Omental fat pad (tissue), 4 donors: ENCODE measurements around the gene PPCDC. TPM values are rescaled to one million over a fixed set of nuclear protein-coding genes. Genes with fewer than 3 reads are reported as not detected.

Experiments
- ATAC-seq: fragments of 150-250 bp; one replicate; pipeline ENCODE4 v1.9.1; 2016; ENCODE audit warnings: mild to moderate bottlenecking, moderate library complexity; ENCODE audit not compliant: low FRiP score
- DNase-seq: peaks from one replicate; pipeline ENCODE4 v3.0.0-alpha.2; 2019; ENCODE audit warnings: low spot score
- total RNA-seq, 4 donors: library from RNA; depleted of rRNA; stranded (reverse); fragments of >200 nt; gene quantifications; one replicate each; pipeline ENCODE4 v1.1.0, GENCODE V29; 2016
- TF ChIP-seq, protein P1 (sequence below), 3 donors: fragments of 450-650 bp; IDR thresholded peaks; one replicate each; pipeline ENCODE4 v1.5.1; 2016 to 2017; ENCODE audit warnings: antibody characterized with exemption in 3 of 3, mild to moderate bottlenecking in 3 of 3, moderate library complexity in 2 of 3

Gene PPCDC
- total RNA-seq, 4 donors from 2014 or later = 9.7 to 21.5 (median 13.6) TPM

DNA sequence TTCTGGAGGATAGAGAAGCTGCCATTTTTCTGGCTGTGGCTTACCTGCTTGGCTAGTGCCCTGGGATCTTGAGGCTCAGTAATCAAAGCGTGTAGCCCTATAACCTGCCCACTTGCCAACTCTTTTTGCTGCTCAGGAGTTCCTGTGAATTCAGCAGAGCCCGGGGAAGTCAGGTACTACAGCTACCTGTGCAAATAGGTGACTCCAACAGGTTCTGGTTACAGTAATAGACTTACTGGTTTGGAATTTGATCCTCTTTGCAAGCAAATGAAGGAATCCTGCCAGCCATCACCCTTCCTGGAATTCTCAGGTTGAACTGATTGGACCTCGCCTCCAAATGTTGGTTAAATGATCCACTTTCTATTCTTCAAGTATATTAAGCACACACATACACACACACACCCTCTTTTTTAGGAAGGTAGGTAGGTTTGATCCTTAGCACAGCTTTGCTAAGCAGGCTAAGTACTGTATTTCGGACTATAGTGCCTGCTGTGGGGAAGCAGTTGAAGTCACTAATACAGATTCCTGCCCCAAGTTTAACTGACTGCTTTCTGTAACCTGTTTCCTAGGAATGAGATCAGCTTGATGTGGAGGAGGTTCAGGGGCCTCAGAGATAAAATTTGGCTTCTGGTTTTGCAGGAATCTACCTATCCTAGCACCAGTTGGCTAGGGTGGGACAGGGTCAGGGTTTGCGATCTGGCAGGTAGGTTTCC, 2.3 kb downstream of the PPCDC start:
- TF ChIP-seq, protein P1, sequence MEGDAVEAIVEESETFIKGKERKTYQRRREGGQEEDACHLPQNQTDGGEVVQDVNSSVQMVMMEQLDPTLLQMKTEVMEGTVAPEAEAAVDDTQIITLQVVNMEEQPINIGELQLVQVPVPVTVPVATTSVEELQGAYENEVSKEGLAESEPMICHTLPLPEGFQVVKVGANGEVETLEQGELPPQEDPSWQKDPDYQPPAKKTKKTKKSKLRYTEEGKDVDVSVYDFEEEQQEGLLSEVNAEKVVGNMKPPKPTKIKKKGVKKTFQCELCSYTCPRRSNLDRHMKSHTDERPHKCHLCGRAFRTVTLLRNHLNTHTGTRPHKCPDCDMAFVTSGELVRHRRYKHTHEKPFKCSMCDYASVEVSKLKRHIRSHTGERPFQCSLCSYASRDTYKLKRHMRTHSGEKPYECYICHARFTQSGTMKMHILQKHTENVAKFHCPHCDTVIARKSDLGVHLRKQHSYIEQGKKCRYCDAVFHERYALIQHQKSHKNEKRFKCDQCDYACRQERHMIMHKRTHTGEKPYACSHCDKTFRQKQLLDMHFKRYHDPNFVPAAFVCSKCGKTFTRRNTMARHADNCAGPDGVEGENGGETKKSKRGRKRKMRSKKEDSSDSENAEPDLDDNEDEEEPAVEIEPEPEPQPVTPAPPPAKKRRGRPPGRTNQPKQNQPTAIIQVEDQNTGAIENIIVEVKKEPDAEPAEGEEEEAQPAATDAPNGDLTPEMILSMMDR (IDR thresholded peaks at IDR 0.05) = no peak
- ATAC-seq (no peak), DNase-seq (no peak)

DNA sequence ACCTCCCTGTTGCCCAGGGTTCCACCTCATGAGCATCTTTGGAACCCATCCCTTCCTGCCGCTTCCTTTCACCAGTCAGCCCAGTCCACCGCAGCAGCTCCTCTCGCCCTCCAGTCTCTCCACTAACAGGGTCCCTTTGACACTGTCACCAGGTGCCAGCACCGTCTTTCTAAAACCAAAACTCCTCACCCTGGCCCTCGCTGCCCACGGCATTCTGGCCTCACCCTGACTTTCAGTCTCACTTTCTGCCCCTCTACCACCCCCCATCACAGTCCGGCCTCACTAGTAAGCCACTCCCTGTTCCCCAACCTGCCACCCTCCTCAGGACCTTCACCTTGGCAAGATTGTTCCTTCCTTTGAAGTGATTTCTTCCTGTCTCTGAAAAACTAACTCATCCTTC, 4.2 kb downstream of the PPCDC start:
- TF ChIP-seq, protein P1 (IDR thresholded peaks at IDR 0.05) = no peak
- no peak for DNase-seq
- ATAC-seq = no peak

DNA sequence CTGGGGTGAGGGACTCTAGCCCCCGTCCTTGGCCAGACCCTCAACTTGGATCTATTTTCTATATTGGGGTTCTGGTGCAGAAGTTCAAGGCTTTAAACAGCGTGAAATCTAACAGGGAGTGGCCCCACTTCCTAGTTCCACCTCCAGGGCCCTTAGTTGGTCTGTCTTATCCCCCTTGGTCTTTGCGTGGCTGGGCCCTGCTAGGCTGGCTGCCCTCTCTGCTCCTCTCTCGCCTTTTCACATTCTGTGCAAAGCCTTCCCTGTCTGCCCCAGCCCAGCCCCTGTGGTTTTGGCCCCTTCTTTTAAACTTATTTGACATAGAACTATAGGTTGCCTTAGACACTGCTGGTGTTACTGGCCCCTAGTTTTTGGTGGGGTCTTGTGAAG, 5.6 kb downstream of the PPCDC start:
- no peak for ATAC-seq

DNA sequence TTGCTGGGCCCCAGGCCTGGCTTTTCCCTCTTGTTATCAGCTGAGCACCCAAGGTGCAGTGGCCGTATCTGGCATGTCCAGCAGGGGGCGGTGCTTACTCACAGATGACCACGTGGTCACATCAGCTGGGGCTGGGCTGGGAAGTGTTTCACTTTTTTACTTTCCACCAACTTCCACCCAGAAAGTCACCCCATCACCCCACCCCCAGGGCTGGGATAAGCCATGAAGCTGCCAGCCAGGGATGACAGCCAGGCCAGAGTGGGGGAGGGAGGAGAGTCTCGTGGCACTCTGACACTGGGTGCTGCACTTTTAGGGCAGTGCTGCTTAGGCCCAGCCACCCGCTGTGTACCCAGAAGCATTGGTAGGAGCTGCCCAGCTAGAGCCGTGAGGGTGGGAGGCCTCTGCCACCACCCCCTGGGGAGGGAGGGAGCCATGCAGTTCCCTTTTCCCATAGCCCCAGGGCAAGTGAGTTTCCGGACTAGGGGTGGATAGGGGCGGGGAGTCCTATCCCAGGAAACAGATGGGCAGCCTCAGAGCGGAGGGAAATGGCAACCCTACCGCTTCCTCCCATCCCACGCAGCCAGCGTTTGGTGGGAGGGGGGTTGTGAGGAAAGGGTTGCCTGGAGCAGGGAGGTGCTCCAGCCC, 6.1 kb downstream of the PPCDC start:
- DNase-seq (peak; percentile 99), ATAC-seq (peak; percentile 70)
- TF ChIP-seq, protein P1 (IDR thresholded peaks at IDR 0.05) = peak in 2 of 3 donors; percentile 90 to 93

More for the DNA sequence above, 5.6 kb downstream of the PPCDC start:
- TF ChIP-seq, protein P1 (IDR thresholded peaks at IDR 0.05) = no peak
- DNase-seq = no peak

DNA sequence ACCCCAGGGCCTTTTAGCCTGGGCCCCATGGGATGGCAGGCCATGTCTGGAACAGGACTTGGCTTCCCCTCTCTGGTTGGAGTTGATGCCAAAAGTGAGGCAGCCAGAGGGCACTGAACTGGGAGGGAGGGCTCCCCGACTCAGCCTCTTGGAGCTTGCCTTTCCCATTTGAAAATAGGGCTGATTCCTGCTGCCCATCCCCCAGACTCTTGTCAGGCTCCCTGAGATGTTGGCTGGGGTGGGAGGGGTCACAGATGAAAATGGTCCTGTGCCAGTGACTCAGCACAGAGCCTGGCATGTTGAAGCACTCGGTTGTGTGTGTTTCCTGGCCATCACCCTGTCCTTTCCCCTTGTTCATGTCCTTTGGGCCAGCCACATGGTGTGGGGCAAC, 6.6 kb downstream of the PPCDC start:
- DNase-seq (no peak), ATAC-seq (peak; percentile 36)
- TF ChIP-seq, protein P1 (IDR thresholded peaks at IDR 0.05) = no peak

DNA sequence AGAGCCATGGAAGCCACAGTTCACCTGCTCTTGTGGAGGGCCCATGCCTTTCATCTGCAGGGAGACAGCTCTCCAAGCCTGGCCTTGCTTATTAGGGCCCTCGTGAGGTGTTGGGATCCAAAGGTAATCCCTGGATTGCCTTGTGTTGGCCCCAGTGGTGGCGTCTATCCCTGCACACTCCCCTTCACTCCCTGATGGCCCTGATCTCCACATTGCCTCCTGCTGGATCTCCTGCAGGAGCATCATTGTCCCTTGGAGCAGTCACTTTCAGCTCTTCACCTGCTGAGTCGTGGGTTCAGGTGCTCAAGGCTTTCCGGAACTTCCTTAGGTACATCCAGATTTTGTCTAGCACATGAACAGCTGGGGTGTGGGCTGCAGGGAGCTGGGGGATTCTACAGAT, 7.0 kb downstream of the PPCDC start:
- no peak for DNase-seq
- TF ChIP-seq, protein P1 (IDR thresholded peaks at IDR 0.05) = no peak
- no peak for ATAC-seq

DNA sequence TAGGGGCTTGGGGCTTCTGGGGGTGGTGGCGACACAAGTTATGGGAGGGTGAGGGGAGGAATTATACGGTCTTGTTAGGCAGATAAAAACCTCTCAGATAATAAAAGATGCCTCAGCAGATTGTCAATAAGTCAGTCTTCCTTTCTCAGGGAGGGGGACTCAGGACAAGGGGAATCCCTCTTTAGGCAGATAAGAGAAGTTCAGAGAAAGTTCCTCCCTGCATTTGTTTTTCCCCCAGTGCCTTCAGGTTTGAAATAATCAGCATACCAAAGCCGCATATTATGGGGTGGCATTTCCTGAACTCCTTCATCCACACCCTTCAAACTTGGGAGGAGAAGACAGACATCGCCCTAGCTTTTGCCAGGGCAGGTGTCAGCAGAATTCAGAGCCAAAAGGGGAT, 8.5 kb downstream of the PPCDC start:
- ATAC-seq = no peak
- TF ChIP-seq, protein P1 (IDR thresholded peaks at IDR 0.05) = no peak
- no peak for DNase-seq
